ENCODE measurements around the gene TMEM30B. TPM values are rescaled to one million over a fixed set of nuclear protein-coding genes. Genes with fewer than 3 reads are reported as not detected.

TMEM30B gene
- total RNA-seq, 1 experiment from 2014 or later, result 0.12 TPM

GRCh38 chr14:61330511-61330910, 49.4 kb upstream of the TMEM30B start:
- Histone ChIP-seq H3K9ac (ENCODE audit: low read length) (no peak overlapping the region), H3K4me1 (ENCODE audit: control insufficient read depth in 1 of 2, insufficient read depth in 2 of 2, low read length in 2 of 2) (peaks cover 6 to 14% of the 10 kb centered on the region in 2 experiments; a peak in 3 of 4 replicates), H3K79me2 (ENCODE audit: insufficient read depth, low read length) (peaks cover 6% of the 10 kb centered on the region), H3K27me3 (ENCODE audit: insufficient read depth, low read length) (no peaks in the 10 kb centered on the region), H3K9me3 (ENCODE audit: control insufficient read depth in 1 of 2, insufficient read depth in 1 of 2, low read depth in 1 of 2, low read length in 2 of 2) (no peaks in the 10 kb centered on the region; a peak in 1 of 4 replicates), H3K36me3 (ENCODE audit: control insufficient read depth in 1 of 2, insufficient read depth in 2 of 2, low read length in 2 of 2) (no peaks in the 10 kb centered on the region), H3K27ac (ENCODE audit: low read depth, low read length) (no peak overlapping the region), H4K20me1 (ENCODE audit: insufficient read depth) (no peaks in the 10 kb centered on the region), H3K4me3 (replicated peaks in 1 of 2; ENCODE audit: low read depth in 1 of 2, low read length in 2 of 2) (no peak overlapping the region), H2AFZ (ENCODE audit: low read depth, low read length, poor library complexity, severe bottlenecking) (no peak overlapping the region), H3K4me2 (ENCODE audit: low read length) (no peak overlapping the region), H3K9me2 (ENCODE audit: insufficient read depth) (no peaks in the 10 kb centered on the region)
- ChIA-PET RAD21 (ENCODE audit: low non-redundant PET in 1 of 2, low total read pairs in 2 of 2, uncharacterized antibody in 2 of 2, unreplicated experiment in 2 of 2) (no interaction called here), POLR2A (no interaction called here), CTCF (no interaction called here)
- no peak for DNase-seq (ENCODE audit: low read depth, low spot score)
- BruUV-seq (replicated peaks), result no TSS peak
- ATAC-seq, result no peak
- TF ChIP-seq, protein P1, sequence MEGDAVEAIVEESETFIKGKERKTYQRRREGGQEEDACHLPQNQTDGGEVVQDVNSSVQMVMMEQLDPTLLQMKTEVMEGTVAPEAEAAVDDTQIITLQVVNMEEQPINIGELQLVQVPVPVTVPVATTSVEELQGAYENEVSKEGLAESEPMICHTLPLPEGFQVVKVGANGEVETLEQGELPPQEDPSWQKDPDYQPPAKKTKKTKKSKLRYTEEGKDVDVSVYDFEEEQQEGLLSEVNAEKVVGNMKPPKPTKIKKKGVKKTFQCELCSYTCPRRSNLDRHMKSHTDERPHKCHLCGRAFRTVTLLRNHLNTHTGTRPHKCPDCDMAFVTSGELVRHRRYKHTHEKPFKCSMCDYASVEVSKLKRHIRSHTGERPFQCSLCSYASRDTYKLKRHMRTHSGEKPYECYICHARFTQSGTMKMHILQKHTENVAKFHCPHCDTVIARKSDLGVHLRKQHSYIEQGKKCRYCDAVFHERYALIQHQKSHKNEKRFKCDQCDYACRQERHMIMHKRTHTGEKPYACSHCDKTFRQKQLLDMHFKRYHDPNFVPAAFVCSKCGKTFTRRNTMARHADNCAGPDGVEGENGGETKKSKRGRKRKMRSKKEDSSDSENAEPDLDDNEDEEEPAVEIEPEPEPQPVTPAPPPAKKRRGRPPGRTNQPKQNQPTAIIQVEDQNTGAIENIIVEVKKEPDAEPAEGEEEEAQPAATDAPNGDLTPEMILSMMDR (IDR thresholded peaks at IDR 0.05 in 2 of 3, conservative IDR thresholded peaks at IDR 0.05 in 1 of 3; ENCODE audit: borderline replicate concordance in 1 of 3, insufficient read depth in 1 of 3, low read depth in 2 of 3, low read length in 2 of 3), result no peak
- no peak for TF ChIP-seq YY1 (IDR thresholded peaks at IDR 0.05; ENCODE audit: extremely low read depth, insufficient replicate concordance, low read depth, low read length)
- TF ChIP-seq CBX3 (IDR thresholded peaks at IDR 0.05; ENCODE audit: low read depth), result no peak
- no peak for TF ChIP-seq EZH2phosphoT487 (IDR thresholded peaks at IDR 0.05; ENCODE audit: borderline replicate concordance)
- TF ChIP-seq MAX (IDR thresholded peaks at IDR 0.05), result no peak
- TF ChIP-seq POLR2A (IDR thresholded peaks at IDR 0.05; ENCODE audit: borderline replicate concordance, extremely low read depth, insufficient read depth, insufficient read length), result no peak
- intact Hi-C loops (cut with micrococcal nuclease), result no loop called here

DNA sequence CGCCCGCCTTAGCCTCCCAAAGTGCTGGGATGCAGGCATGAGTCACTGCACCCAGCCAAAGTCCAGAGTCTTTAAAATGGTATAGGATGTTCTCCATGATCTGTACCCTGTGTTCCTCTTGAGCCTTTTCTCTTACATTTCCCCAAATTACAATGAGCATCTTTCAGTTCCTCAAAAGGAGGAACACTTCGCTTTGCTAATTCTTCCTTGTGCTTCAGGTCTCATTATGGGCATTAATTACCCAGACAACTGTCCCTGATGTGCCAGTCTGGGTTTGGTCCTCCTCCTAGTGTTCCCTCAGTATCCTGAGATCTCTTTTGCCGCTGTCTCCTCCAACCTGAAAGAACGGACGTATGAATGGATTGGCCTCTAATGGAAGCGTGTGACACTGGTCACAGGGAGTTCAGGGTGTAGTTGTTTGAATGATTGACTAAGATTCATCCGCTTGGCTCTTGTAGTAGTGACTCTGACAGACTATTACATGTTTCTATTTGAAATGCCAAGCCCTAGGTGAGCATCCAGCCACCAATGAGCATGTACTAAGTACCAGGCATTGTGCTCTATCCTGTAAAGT, 48.4 kb upstream of the TMEM30B start:
- Histone ChIP-seq H3K79me2 (ENCODE audit: insufficient read depth, low read length) (peaks cover 9% of the 10 kb centered on the region), H2AFZ (ENCODE audit: low read depth, low read length, poor library complexity, severe bottlenecking) (no peak overlapping the region), H3K9me2 (ENCODE audit: insufficient read depth) (no peaks in the 10 kb centered on the region), H3K9me3 (ENCODE audit: control insufficient read depth in 1 of 2, insufficient read depth in 1 of 2, low read depth in 1 of 2, low read length in 2 of 2) (no peaks in the 10 kb centered on the region; a peak in 1 of 4 replicates), H3K27me3 (ENCODE audit: insufficient read depth, low read length) (no peaks in the 10 kb centered on the region), H3K4me3 (replicated peaks in 1 of 2; ENCODE audit: low read depth in 1 of 2, low read length in 2 of 2) (no peak overlapping the region), H3K4me2 (ENCODE audit: low read length) (no peak overlapping the region), H4K20me1 (ENCODE audit: insufficient read depth) (no peaks in the 10 kb centered on the region), H3K9ac (ENCODE audit: low read length) (no peak overlapping the region), H3K36me3 (ENCODE audit: control insufficient read depth in 1 of 2, insufficient read depth in 2 of 2, low read length in 2 of 2) (no peaks in the 10 kb centered on the region), H3K27ac (ENCODE audit: low read depth, low read length) (no peak overlapping the region), H3K4me1 (ENCODE audit: control insufficient read depth in 1 of 2, insufficient read depth in 2 of 2, low read length in 2 of 2) (peaks cover 6 to 14% of the 10 kb centered on the region in 2 experiments; a peak in 3 of 4 replicates)
- RAD21 ChIA-PET (ENCODE audit: low non-redundant PET in 1 of 2, low total read pairs in 2 of 2, uncharacterized antibody in 2 of 2, unreplicated experiment in 2 of 2), result no interaction called here
- intact Hi-C loops (cut with micrococcal nuclease), result no loop called here
- no TSS peak for BruUV-seq (replicated peaks)
- no peak for ATAC-seq
- POLR2A ChIA-PET, result no interaction called here
- TF ChIP-seq POLR2A (IDR thresholded peaks at IDR 0.05; ENCODE audit: borderline replicate concordance, extremely low read depth, insufficient read depth, insufficient read length) (no peak), EGR1 (IDR thresholded peaks at IDR 0.05; ENCODE audit: low read depth) (no peak), ZFX (IDR thresholded peaks at IDR 0.05) (no peak), SP1 (IDR thresholded peaks at IDR 0.05; ENCODE audit: low read depth) (no peak), EZH2 (IDR thresholded peaks at IDR 0.05) (no peak), ZNF274 (IDR thresholded peaks at IDR 0.05; ENCODE audit: low read depth, low read length) (no peak), CBX3 (IDR thresholded peaks at IDR 0.05; ENCODE audit: low read depth) (no peak), SIN3A (IDR thresholded peaks at IDR 0.05; ENCODE audit: low read depth) (no peak), JUND (IDR thresholded peaks at IDR 0.05) (no peak), CEBPB (IDR thresholded peaks at IDR 0.05; ENCODE audit: low read depth) (no peak), POLR2AphosphoS5 (IDR thresholded peaks at IDR 0.05; ENCODE audit: low read depth, low read length) (no peak), RAD21 (IDR thresholded peaks at IDR 0.05; ENCODE audit: low read depth) (no peak), EZH2phosphoT487 (IDR thresholded peaks at IDR 0.05; ENCODE audit: borderline replicate concordance) (no peak)
- TF ChIP-seq, protein P1 (IDR thresholded peaks at IDR 0.05 in 2 of 3, conservative IDR thresholded peaks at IDR 0.05 in 1 of 3; ENCODE audit: borderline replicate concordance in 1 of 3, insufficient read depth in 1 of 3, low read depth in 2 of 3, low read length in 2 of 3), result no peak
- DNase-seq (ENCODE audit: low read depth, low spot score), result no peak
- CTCF ChIA-PET, result interaction anchor here (0.6 kb wide), 1 partner anchor 1003 kb away, joined by 3 read pairs; no protein-coding TSS in a partner anchor

Data from HCT116 (cell line).